ENCODE results near the gene DLL3.

DLL3 gene

DNA sequence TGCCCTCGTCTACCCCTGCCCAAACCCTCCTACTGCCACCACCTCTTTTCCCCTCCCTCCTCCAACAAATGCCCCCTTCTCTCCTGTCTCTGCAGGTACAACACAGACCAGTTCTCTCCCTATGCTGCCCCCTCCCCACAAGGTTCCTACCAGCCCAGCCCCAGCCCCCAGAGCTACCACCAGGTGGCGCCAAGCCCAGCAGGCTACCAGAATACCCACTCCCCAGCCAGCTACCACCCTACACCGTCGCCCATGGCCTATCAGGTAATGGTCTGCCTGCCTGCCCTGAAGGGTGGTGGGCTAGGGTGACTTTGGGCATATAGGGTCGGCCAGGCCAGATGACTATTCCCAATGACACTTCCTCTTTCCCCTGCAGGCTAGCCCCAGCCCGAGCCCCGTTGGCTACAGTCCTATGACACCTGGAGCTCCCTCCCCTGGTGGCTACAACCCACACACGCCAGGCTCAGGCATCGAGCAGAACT lies 24.6 kb upstream of the DLL3 start (continued):
- TF ChIP-seq REPIN1 (tag by site-specific recombination; IDR thresholded peaks at IDR 0.05; ENCODE audit: low read depth) (0 out of 2 replicates have a peak, but pooled peaks have one; percentile 73), ZNF530 (tag by site-specific recombination; IDR thresholded peaks at IDR 0.05; ENCODE audit: low read depth) (no peak), ZNF48 (tag by site-specific recombination; IDR thresholded peaks at IDR 0.05) (no peak), ZNF2 (tag by site-specific recombination; IDR thresholded peaks at IDR 0.05) (peak; percentile 80), KLF1 (tag by site-specific recombination; IDR thresholded peaks at IDR 0.05) (peak; percentile 16; the same call in 1 of the 2 replicates), ZNF549 (tag by site-specific recombination; IDR thresholded peaks at IDR 0.05) (no peak), ZSCAN30 (tag by site-specific recombination; IDR thresholded peaks at IDR 0.05) (no peak), ZSCAN23 (tag by site-specific recombination; IDR thresholded peaks at IDR 0.05) (no peak), ZEB2 (tag by site-specific recombination; IDR thresholded peaks at IDR 0.05) (no peak; the same call in 1 of the 2 replicates), PRDM1 (tag by site-specific recombination; IDR thresholded peaks at IDR 0.05) (no peak), ZNF202 (tag by site-specific recombination; IDR thresholded peaks at IDR 0.05; ENCODE audit: borderline replicate concordance) (no peak), ZBTB7A (tag by site-specific recombination; IDR thresholded peaks at IDR 0.05; ENCODE audit: low read depth) (peak; percentile 56; the same call in 1 of the 2 replicates)
- TF ChIP-seq, protein P1, sequence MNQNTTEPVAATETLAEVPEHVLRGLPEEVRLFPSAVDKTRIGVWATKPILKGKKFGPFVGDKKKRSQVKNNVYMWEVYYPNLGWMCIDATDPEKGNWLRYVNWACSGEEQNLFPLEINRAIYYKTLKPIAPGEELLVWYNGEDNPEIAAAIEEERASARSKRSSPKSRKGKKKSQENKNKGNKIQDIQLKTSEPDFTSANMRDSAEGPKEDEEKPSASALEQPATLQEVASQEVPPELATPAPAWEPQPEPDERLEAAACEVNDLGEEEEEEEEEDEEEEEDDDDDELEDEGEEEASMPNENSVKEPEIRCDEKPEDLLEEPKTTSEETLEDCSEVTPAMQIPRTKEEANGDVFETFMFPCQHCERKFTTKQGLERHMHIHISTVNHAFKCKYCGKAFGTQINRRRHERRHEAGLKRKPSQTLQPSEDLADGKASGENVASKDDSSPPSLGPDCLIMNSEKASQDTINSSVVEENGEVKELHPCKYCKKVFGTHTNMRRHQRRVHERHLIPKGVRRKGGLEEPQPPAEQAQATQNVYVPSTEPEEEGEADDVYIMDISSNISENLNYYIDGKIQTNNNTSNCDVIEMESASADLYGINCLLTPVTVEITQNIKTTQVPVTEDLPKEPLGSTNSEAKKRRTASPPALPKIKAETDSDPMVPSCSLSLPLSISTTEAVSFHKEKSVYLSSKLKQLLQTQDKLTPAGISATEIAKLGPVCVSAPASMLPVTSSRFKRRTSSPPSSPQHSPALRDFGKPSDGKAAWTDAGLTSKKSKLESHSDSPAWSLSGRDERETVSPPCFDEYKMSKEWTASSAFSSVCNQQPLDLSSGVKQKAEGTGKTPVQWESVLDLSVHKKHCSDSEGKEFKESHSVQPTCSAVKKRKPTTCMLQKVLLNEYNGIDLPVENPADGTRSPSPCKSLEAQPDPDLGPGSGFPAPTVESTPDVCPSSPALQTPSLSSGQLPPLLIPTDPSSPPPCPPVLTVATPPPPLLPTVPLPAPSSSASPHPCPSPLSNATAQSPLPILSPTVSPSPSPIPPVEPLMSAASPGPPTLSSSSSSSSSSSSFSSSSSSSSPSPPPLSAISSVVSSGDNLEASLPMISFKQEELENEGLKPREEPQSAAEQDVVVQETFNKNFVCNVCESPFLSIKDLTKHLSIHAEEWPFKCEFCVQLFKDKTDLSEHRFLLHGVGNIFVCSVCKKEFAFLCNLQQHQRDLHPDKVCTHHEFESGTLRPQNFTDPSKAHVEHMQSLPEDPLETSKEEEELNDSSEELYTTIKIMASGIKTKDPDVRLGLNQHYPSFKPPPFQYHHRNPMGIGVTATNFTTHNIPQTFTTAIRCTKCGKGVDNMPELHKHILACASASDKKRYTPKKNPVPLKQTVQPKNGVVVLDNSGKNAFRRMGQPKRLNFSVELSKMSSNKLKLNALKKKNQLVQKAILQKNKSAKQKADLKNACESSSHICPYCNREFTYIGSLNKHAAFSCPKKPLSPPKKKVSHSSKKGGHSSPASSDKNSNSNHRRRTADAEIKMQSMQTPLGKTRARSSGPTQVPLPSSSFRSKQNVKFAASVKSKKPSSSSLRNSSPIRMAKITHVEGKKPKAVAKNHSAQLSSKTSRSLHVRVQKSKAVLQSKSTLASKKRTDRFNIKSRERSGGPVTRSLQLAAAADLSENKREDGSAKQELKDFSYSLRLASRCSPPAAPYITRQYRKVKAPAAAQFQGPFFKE (tag by site-specific recombination; IDR thresholded peaks at IDR 0.05; ENCODE audit: borderline replicate concordance): no peak; the same call in 1 of the 2 replicates
- TF ChIP-seq, protein P2, sequence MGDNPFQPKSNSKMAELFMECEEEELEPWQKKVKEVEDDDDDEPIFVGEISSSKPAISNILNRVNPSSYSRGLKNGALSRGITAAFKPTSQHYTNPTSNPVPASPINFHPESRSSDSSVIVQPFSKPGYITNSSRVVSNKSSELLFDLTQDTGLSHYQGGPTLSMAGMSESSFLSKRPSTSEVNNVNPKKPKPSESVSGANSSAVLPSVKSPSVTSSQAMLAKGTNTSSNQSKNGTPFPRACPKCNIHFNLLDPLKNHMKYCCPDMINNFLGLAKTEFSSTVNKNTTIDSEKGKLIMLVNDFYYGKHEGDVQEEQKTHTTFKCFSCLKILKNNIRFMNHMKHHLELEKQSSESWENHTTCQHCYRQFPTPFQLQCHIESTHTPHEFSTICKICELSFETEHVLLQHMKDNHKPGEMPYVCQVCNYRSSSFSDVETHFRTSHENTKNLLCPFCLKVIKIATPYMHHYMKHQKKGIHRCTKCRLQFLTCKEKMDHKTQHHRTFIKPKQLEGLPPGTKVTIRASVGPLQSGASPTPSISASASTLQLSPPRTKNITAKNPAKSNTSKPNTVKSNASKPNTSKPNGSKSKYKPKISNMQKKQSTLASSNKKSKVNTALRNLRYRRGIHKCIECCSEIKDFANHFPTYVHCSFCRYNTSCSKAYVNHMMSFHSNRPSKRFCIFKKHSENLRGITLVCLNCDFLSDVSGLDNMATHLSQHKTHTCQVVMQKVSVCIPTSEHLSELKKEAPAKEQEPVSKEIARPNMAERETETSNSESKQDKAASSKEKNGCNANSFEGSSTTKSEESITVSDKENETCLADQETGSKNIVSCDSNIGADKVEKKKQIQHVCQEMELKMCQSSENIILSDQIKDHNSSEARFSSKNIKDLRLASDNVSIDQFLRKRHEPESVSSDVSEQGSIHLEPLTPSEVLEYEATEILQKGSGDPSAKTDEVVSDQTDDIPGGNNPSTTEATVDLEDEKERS (tag by site-specific recombination; IDR thresholded peaks at IDR 0.05): no peak
- TF ChIP-seq, protein P3, sequence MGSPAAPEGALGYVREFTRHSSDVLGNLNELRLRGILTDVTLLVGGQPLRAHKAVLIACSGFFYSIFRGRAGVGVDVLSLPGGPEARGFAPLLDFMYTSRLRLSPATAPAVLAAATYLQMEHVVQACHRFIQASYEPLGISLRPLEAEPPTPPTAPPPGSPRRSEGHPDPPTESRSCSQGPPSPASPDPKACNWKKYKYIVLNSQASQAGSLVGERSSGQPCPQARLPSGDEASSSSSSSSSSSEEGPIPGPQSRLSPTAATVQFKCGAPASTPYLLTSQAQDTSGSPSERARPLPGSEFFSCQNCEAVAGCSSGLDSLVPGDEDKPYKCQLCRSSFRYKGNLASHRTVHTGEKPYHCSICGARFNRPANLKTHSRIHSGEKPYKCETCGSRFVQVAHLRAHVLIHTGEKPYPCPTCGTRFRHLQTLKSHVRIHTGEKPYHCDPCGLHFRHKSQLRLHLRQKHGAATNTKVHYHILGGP (tag by site-specific recombination; IDR thresholded peaks at IDR 0.05): no peak
- TF ChIP-seq, protein P4, sequence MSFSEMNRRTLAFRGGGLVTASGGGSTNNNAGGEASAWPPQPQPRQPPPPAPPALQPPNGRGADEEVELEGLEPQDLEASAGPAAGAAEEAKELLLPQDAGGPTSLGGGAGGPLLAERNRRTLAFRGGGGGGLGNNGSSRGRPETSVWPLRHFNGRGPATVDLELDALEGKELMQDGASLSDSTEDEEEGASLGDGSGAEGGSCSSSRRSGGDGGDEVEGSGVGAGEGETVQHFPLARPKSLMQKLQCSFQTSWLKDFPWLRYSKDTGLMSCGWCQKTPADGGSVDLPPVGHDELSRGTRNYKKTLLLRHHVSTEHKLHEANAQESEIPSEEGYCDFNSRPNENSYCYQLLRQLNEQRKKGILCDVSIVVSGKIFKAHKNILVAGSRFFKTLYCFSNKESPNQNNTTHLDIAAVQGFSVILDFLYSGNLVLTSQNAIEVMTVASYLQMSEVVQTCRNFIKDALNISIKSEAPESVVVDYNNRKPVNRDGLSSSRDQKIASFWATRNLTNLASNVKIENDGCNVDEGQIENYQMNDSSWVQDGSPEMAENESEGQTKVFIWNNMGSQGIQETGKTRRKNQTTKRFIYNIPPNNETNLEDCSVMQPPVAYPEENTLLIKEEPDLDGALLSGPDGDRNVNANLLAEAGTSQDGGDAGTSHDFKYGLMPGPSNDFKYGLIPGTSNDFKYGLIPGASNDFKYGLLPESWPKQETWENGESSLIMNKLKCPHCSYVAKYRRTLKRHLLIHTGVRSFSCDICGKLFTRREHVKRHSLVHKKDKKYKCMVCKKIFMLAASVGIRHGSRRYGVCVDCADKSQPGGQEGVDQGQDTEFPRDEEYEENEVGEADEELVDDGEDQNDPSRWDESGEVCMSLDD (tag by site-specific recombination; IDR thresholded peaks at IDR 0.05): no peak
- TF ChIP-seq, protein P5, sequence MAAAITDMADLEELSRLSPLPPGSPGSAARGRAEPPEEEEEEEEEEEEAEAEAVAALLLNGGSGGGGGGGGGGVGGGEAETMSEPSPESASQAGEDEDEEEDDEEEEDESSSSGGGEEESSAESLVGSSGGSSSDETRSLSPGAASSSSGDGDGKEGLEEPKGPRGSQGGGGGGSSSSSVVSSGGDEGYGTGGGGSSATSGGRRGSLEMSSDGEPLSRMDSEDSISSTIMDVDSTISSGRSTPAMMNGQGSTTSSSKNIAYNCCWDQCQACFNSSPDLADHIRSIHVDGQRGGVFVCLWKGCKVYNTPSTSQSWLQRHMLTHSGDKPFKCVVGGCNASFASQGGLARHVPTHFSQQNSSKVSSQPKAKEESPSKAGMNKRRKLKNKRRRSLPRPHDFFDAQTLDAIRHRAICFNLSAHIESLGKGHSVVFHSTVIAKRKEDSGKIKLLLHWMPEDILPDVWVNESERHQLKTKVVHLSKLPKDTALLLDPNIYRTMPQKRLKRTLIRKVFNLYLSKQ (tag by site-specific recombination; IDR thresholded peaks at IDR 0.05; ENCODE audit: borderline replicate concordance): no peak
- TF ChIP-seq, protein P6, sequence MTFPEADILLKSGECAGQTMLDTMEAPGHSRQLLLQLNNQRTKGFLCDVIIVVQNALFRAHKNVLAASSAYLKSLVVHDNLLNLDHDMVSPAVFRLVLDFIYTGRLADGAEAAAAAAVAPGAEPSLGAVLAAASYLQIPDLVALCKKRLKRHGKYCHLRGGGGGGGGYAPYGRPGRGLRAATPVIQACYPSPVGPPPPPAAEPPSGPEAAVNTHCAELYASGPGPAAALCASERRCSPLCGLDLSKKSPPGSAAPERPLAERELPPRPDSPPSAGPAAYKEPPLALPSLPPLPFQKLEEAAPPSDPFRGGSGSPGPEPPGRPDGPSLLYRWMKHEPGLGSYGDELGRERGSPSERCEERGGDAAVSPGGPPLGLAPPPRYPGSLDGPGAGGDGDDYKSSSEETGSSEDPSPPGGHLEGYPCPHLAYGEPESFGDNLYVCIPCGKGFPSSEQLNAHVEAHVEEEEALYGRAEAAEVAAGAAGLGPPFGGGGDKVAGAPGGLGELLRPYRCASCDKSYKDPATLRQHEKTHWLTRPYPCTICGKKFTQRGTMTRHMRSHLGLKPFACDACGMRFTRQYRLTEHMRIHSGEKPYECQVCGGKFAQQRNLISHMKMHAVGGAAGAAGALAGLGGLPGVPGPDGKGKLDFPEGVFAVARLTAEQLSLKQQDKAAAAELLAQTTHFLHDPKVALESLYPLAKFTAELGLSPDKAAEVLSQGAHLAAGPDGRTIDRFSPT (tag by site-specific recombination; IDR thresholded peaks at IDR 0.05): peak; percentile 84; the same call in 1 of the 2 replicates
- TF ChIP-seq, protein P7, sequence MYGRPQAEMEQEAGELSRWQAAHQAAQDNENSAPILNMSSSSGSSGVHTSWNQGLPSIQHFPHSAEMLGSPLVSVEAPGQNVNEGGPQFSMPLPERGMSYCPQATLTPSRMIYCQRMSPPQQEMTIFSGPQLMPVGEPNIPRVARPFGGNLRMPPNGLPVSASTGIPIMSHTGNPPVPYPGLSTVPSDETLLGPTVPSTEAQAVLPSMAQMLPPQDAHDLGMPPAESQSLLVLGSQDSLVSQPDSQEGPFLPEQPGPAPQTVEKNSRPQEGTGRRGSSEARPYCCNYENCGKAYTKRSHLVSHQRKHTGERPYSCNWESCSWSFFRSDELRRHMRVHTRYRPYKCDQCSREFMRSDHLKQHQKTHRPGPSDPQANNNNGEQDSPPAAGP (tag by site-specific recombination; IDR thresholded peaks at IDR 0.05): peak; percentile 72; the same call in 1 of the 2 replicates
